GM19395 (cell line): ENCODE results near the gene CRISPLD2.

Experiments used
- ATAC-seq: cut with Tn5 transposase; IDR thresholded peaks from one replicate; pipeline ENCODE4 v1.9.1; 2021; ENCODE audit warnings: mild to moderate bottlenecking, moderate library complexity; ENCODE audit not compliant: unreplicated experiment

CRISPLD2 gene

DNA sequence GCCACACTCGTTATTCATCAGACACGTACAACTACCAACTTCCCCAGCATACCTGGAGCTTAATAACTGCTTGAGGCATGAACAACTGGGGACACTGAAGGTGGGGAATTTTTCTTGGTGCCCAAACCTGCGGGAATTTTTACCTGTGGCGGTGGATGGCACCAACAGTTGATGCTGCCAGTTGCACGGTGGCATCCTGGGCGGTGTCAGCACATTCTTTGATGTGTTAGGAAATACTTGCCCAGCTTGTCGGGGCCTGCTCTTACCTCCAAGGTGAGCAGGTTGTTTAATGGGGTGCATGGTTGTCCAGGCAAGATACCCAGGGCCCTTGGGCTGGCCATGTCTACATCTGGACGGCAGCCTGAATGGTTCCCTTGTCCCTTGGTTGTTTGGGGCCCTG lies 79.6 kb downstream of the CRISPLD2 start:
- ATAC-seq, result no peak

DNA sequence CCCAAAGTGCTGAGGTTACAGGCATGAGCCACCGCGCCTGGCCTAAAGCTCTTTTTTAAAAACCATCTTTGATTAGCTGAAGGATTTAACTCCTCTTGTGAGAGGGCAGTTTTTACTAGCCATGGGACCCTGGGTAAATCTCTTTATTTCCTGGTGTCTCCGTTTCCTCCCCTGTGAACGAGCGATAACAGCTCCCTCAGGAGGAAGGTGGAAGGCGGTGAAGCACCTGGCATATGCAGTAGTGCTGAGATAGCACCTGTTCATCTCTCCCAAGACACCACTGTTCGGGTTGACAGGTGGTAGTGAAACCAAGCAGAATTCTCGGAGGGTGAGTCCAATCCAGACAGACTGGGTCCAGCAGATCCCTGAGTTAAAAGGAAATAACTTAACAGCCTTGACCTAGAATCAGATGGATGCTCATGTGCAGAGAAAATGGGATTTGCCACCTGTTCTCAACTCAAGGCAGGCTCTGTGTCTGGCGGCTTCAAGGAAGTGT lies 86.2 kb downstream of the CRISPLD2 start:
- no peak for ATAC-seq

DNA sequence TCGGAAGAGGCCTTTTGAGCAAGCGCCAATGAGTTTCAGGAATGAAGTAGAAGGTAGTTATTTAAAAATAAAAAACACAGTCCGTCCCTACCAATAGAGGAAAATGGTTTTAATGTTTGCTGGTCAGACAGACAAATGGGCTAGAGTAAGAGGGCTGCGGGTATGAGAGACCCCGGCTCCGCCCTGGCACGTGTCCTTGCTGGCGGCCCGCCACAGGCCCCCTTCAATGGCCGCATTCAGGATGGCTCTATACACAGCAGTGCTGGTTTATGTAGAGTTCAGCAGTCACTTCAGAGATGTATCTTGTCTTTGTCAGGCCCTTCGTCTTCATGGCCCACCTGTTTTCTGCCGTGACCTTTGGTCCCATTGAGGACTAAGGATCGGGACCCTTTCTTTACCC lies 87.3 kb downstream of the CRISPLD2 start:
- no peak for ATAC-seq

DNA sequence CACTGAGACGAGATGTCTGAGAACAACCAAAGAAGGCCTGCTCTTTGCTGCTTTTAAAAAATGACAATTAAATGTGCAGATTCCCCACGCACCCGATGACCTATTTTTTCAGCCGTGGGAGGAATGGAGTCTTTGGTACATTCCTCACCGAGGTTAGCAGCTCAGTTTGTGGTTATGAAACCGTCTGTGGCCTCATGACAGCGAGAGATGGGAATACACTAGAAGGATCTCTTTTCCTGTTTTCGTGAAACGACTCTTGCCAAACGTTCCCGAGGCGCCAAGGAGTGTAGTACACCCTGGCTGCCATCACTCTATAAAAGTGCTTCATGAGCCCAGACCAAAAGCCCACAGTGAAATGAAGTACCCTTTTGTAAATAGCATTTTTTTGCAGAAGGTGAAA lies 87.8 kb downstream of the CRISPLD2 start:
- no peak for ATAC-seq

DNA sequence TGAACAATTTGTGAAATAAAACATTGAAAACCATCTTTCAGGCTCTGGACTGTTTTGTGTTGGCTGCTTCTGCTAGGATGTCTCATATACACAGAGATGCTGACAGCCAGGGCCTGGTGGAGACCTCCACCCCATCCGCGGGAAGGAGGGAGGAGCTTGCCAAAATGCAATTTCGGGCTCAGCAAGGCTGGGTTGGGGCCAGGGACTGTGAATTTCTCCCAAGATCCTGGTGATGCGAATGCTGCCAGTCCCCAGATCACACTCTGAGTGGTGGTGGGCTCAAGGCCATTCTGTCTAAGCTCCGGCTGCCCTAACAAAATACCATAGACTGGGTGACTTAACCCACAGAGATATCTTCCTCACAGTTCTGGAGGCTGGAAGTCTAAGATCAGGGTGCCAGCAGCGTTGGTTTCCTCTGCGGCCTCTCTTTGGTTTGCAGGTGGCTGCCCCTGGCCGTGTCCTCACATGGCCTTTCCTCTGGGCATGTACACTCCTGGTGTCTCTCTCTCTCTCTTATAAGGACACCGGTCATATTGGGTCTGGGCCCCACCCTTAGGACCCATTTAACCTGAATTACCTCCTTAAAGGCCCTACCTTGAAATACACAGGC lies 89.8 kb downstream of the CRISPLD2 start:
- no peak for ATAC-seq

DNA sequence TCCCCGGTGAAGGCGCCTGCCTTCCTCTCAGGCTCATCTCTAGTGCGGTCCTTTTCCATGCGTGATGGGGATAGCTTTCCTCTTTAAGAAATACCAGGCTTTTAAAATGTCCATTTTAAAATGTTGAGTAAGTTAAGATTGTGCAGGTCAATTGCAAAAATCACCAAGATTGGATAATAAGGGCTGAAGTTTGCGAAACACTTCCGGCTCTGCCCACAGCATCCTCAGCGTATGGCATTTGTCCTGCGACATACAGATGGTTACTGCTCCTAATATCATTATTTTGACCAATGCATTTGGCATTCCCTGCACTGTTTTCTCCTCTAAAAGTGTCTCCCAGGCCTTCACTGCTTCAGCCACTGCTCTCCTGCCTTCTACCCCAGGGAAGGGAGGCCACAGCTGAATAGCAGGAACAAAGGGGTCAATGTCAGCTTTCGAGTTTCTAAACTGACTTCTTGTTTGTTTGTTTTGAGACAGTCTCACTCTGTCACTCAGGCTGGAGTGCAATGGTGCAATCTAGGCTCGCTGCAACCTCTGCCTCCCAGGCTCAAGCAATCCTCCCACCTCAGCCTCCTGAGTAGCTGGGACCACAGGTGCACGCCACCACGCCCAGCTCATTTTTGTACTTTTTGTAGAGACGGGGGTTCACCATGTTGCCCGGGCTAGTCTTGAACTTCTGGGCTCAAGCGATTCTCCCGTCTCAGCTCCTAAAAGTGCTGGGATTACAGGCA lies 91.9 kb downstream of the CRISPLD2 start:
- ATAC-seq, result no peak

DNA sequence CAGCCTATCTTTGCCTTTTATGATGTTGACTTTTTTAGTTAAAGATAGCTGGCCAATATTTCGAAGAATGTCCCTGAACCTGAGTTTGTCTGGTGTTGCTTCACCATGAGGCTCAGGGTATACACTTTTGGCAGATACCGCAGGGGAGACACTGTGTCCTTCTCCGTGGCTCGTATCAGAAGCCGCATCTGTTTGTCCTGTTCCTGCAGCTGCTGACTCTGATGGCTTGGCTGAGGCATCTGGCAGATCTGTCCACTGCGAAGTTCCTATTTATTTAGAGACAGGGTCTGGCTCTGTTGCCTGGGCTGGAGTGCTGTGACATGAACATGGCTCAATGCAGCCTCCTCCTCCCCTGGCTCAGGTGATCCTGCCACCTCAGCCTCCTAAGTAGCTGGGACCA lies 93.5 kb downstream of the CRISPLD2 start:
- no peak for ATAC-seq

DNA sequence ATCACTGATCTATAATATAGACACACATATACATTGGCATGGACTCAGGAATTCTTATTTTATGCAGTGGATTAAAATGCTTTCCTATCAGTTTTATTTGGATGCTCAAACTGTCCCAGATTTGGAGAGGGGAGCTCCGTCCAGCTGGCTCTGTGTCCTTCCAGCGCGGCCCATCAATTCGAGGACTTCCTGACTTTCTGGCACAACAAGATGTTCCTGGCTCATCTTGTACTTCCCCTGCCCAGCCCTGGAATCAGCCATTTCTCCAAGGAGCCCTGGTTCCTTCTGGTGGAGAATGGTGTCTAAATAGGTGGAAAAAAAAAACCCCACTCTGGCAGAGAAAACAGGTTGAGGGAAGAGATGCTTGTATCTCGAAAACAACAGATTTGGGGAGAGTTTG lies 94.5 kb downstream of the CRISPLD2 start:
- ATAC-seq, result no peak

DNA sequence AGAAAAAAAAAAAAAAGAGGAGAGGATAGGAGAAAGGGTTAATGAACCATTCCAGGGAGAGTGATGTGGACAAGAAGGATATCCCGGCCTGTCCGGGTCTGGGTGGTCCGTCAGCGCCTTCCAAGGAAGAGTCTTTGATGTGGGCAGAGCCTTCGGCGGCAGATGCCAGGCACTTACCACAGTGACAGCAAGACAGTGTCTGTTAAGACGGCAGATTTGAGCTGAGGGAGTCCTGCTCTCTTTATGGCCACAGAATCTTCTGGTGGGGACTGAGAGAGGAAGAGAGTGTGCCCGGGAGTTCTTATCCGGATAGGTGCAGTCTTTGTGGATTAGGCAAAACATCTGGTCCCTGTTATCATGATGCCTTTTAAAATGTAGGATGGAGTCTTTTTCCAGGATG lies 96.4 kb downstream of the CRISPLD2 start:
- no peak for ATAC-seq

DNA sequence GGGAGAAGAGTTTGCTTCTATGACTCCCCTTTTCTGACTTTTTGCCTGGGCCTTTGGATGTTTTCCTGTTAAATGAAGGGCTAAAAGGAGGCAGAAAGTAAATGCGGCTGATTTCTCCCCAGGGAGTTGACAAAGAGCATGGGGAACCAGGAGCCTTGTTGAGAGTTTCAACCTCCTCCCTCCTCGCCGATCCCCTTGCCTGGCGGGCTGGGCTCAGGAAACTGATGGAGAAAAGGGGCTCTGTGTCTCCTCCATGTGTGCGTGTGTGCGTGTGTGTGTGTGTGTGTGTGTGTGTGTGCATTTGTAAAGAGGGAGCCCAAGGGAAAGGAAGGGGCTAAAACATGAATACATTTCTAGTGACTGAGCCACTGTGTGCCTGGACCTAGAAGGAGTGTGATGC lies 97.1 kb downstream of the CRISPLD2 start:
- ATAC-seq, result no peak

DNA sequence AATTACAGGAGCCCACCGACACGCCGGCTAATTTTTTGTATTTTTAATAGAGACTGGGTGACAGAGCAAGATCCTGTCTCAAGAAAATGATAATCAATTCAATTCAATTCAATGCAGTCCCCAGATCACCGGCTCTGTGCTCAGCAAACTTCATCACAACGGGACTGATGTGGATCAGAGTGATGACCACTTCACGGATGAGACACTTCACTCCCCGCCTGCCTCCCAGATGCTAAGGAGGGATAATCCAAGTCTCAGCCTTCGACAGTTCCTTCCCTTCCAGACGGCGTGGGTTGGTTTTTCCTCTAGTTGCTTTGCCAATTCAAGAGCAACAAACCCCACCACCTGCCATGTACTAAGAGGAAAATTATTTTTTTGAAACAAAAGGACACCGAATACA lies 97.7 kb downstream of the CRISPLD2 start:
- no peak for ATAC-seq

DNA sequence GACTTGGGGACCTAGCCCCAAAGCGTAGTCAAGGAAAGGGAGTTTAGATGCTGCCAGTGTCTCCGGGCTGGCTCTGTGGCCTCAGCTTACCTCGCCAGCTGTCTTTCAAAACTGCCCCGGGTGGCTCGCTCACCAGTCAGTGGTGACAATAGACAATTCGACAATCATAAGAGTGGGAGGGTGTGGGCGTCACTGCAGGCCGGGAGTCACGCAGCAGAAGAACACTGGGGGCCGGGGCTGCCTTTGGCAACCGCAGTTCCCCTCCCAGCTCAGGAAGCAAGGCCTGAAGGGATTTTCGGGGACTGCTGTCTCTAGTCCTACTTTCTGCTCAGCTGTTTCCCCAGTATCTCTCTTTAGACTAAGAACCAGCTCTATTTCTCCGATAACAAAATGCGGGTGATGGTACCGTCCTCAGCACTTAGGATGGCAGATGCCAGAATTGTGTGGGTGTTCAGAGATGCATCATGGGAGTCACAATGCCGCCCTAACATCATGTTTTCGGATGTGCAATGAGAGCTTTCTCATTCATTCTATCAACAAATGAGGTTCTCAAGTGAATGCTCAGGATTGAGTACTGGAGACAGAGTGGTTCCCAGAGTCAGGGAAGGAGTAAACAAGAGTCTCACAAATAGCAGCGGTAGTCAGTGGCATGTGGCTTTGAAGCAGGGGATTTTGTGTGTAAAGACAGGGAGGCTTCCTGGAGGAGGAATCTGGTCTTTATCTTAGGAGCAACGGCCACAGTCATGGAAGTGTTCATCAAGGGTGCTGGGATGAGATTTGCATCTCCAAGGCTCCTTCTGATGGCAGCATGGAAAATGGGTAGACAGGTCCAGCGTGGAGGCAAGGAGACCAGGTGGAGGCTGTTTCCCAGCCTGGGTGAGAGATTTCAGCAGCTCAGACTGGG lies 98.5 kb downstream of the CRISPLD2 start:
- ATAC-seq, result no peak

DNA sequence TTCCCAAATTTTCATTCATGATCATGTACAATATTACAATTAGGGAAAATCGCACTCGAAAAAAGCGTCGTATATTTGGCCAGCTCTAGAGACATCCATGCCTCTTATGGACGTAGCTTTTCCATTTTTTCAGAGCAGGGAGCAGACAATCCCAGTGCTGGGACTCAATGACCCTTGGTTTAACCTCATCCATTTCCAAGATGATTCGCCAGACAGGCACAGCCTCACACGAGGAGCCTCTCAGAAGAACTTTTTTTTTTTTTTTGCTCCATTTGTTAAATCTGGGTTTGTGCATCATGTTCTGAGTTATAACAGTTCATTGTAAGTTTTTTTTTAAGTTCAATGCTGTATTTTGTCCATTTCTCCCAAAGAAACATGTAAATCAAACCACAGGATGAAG lies 99.5 kb downstream of the CRISPLD2 start:
- no peak for ATAC-seq

DNA sequence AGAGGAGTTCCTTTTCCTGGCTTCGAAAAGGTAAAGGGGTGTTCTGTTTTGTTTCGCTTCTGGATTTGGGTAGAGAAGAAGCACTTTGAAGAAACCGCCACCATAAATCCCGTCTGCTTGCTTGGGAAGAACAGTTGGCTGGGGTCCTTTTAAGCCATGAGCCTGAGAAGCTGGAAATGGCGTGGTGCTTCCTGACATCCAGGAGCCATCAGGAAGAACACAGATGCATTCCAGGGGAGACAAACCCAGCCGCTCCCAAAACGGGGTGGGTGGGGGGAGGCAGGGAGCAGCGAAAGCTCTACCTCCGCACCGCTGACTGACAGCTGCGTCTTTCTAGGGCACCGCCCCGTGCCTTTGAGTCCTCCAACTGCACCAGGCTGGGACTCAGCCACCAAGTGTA lies 99.9 kb downstream of the CRISPLD2 start:
- no peak for ATAC-seq

DNA sequence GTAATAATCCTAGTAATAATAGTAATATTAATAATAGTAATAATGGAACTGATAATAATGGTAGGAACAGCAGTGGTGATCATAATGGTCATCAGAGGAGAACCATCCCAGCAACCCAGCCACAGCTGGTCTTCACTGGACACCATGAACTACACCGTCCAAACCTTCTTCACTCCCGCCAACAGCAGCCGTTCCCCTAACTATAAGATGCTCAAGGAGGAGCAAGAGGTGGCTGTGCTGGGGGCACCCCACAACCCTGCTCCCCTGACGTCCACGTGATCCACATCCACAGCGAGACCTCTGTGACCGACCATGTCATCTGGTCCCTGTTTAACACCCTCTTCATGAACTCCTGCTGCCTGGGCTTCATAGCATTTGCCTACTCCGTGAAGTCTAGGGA lies 100.5 kb downstream of the CRISPLD2 start:
- ATAC-seq, result no peak

DNA sequence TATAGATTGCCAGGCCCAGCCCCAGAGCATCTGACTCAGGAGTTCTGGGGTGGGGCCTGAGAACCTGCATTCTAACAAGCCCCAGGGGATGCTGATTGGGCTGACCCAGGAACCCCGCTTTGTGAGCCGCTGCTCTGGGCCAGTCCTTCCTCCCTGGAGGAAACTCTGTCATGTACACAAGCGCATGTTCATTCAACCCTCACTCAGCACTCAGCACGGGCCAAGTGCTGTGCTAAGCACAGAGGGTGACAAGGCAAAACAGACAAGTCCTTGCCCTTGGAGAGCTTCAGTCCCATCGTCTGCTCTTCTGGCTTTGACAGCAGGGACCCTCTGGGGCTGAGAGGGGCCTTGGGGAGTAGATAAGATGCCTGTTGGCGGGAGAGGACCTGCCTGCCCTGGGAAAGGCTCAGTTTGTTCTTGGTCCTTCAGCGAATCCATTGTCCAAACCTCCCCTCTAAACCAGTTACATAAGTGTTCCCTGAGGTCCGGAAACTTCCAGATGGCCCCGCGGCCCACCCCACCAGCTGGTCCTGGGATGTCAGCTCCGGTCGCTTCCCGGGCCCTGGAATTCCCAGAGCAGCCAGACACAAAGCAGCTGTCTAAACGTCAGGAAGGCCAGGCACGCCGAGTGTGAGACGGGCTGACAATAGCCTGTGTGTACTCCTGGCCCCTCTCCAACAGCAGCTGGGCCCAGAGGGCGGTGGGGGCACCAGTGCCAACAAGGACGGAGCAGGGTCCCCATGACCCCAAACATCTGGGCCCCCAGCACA lies 102.8 kb downstream of the CRISPLD2 start:
- ATAC-seq, result no peak

DNA sequence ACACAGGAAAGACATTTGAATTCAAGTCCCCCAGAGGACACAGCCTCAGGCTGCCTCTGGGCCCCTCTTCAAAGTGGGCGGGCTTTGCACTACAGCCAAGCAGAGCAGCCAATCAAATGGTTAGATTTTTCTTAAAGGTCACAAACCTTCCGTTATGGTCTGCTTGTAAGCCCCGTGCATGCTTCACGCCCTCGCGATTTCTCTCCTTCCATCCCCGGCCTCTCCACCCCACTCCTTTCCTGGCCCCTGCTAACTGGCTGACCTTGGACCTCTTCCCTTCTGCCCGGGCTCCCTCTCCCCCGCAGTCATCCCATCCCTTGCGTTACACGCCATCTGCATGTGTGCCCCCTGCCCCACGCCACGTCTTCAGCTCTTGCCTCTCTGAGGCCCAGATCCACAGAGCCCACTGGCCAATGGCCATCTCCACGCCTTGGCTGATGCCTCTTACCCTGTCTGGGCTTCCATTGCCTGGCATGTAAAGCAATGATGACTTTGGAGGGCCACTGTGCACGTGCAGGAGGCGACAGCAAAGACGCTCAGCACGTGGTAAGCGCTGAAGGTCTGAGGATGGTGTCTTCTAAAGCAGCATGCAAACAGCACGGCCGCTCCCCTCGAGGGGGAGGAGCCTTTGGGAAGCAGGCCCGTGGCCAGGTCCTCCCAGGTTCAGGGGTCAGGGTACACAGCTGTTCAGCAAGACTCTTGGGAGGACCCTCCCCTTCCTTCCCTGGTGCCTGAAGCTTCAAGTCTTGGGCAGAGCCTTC lies 104.7 kb downstream of the CRISPLD2 start:
- ATAC-seq, result no peak

DNA sequence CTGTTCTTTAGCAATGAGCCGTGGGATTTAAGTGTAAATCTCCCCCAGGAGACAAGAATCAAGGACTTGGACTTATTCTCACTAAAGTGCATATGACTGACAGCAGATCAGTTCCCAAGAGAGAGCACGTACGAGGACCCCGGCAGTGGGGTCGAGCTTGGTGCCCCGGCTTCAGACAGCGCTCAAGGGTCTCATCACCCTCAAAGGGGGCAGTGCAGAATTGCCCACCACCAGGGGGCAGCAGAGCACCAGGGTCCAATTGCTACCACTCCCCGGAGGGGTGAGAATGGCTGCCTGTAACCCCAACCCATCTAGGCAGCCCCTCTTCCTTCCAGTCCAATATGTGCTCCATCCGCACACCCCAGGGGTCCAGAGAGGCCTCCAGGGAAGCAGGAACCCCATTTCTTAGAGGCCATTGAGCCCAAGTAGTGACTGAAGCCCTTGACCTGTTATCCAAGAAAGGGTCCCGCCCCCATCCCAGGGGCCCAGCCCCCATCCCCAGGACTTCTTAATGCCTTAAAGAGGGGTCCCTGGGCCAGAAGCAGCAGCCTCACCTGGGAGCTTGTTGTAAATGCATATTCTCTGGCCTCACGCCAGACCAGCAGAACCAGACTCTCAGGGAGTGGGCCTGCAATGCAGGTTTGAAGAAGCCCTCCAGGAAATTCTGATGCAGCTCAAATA lies 105.4 kb downstream of the CRISPLD2 start:
- no peak for ATAC-seq

DNA sequence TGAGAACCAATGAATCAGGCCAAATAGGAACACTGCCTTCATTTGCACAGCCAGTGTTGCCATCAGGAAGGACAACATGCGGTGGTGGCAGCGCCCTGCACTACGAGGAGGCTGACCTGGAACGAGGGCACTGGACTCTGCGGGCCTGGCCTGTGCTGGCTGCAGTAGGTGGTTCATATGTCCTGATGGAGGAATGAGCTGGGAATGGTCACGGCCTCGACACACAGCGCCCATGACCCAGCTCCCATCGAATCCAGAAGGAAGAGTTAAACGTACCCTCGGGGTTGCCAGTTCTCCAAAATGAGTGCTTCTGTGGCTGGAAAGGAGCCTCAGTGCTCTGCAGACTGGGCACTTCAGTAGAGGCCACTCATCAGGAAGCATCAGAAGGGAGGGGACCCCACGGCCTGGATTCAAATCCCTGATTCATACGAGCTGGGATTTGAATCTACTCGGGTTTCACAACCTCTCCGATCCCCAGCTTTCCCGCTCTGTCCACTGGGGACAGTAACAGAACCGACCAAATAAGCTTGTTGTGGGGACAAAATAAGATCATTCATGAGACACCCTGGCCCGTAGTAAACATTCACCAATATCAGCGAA lies 106.1 kb downstream of the CRISPLD2 start:
- no peak for ATAC-seq
